HG03565 (cell line): Measurements from ENCODE around the gene ZNF135.
A peak's percentile ranks its signal among the peaks of the same experiment; 100 is the strongest.

Experiments
- ATAC-seq: cut with Tn5 transposase; IDR thresholded peaks from one replicate; pipeline ENCODE4 v1.9.1; 2021; ENCODE audit warnings: mild to moderate bottlenecking, moderate library complexity; ENCODE audit not compliant: unreplicated experiment

The ZNF135 gene

DNA sequence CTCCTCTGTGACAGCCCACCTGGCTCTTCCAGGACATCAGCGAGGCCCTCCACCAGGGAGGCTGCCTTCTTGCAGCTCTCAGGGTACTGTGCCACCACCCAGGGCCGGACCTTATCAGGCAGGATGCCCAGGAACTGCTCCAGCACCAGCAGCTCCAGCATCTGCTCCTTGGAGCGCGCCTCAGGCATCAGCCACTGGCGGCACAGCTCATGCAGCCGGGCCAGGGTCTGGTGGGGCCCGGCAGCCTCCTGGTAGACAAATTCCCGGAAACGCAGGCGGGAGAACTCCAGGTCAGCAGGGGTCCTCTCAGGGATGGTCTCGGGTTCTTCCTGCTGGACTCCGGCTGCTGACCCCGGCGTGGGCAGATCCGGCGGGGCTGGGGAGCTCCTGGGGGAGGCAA is 30.8 kb downstream of the ZNF135 start:
- no peak for ATAC-seq

- no peak for ATAC-seq
Observed at GRCh38 chr19:58091251-58091995, 32.3 kb downstream of the ZNF135 start.

DNA sequence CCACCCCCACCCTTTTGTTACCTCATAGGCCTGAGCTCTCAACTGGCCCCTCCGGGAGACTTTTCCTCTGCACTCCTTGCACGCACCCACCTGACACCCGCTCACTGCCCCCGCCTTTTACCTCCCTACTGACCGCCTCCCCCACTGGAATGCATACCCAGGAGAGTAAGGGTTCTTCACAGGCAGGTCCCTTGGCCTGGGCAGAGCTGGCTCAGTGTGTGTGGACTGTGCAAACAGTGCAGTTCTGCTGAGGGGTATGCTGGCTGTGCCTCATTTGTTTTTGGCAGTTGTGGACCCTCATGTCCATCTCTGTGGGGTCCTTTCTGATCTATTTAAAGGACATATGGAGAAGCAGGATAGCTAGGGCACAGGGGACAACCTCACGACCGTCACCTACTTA is 34.0 kb downstream of the ZNF135 start:
- ATAC-seq = no peak

- no peak for ATAC-seq
Observed at GRCh38 chr19:58095328-58095727, 36.2 kb downstream of the ZNF135 start.

DNA sequence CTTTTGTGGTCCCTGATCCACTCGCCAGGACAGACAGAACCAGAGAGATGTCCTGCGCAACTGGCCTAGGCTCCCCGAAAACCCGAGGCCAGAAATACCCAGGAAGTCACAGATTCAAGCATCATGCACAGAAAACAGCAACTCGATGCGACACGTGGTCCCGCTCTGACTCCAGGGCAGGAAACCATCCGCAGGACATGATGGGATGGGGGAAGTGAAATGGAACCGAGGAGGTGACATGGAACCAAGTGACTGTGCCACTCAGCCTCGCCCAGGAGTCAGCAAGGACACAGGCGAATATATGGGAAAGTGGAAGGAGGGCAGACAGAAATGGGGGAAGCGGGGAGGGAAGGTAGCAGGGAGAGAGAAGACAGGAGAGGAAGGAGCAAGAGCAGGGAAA is 37.8 kb downstream of the ZNF135 start:
- no peak for ATAC-seq

GRCh38 chr19:58097349-58097748 is 38.3 kb downstream of the ZNF135 start:
- no peak for ATAC-seq

- peak; percentile 93 for ATAC-seq
Observed at GRCh38 chr19:58097781-58098681, 38.9 kb downstream of the ZNF135 start, which contains the start of gene ZSCAN18. Gene ZSCAN18 (minus strand): TSS chr19:58098231. CDS start chr19:58090267, 7,964 bp downstream.

DNA sequence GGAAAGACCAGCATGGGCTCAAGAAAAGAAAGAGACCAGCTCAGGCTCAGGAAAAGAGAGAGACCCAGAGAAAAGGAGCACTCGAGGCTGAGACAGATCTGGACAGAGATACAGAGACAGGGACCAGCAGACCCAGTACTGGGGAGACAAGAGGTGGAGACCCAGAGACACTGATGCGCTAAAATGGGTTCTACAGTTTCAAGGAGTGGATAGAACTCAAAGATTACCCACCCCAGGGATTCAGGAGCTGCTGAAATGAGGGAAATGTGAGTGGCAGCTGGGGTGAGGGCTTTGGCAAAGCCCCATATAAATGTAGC is 39.6 kb downstream of the ZNF135 start:
- ATAC-seq = no peak

DNA sequence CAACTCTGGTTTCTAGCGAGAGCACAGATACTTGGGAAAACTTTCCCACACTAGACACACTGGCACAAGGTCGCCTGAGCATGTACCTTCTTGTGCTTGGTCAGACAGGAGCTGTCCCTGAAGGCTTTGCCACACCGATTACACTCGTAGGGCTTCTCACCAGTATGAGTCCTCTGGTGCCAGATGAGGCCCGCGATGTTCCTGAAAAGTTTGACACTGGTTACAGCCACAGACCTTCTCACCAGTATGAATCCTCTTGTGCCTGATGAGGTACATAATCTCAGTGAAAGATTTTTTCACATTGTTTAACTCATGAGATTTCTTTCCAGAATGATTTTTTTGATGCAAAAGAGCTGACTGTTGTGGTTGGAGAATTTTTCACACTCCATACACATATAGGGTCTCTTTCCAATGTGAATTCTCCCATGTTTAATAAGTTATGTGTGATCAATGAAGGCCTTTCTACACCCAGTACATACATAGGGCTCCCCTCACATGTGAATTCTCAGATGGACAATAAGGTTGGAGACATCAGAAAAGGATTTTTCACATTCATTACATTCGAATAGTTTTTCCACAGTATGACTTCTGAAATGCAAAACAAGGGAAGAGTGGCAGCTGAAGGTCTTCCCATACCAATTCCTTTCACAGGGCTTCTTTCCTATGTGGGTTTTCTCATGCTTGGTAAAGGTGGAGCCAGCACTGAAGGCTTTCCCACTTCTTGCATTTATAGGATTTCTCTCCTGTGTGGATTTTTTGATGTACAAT is 48.9 kb downstream of the ZNF135 start:
- ATAC-seq = no peak

GRCh38 chr19:58108546-58108817 is 49.4 kb downstream of the ZNF135 start:
- no peak for ATAC-seq

DNA sequence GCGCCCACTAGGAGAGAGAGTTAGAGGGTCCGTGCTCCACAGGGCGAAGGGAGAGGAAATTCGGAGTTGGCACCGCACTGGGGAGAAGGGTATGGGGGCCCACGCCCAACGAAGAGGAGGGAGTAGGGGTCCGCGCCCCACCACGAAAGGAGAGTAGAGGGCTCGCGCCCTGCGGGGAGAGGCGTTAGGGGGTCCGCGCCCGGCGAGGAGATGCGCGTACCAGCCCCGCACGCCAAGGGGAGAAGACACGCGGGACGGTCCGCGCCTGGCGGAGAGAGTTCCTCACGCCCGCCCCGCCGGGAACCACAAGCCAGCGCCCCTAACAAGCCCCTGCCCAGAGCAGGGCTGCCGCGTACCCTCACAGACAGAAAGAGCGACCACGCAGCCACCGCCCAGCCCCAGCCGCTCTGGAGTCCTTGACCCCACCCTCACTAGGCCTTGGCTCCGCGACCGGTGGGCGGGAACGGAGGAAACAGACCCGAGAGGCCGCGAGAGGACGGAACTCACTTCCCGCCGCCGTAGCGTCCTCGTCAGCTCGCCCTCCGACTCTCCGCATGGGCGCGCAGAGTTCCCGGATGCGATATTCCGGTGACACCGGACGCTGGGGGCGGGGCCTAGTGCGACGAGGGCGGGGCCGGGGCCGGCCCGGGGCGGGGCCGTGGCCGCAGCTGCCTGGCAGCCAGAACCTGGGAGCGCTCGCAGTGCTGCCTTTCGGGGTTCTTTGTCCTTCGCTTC is 58.9 kb downstream of the ZNF135 start:
- ATAC-seq = no peak

GRCh38 chr19:58118979-58119733 is 60.1 kb downstream of the ZNF135 start:
- no peak for ATAC-seq
